Thoracic aorta (tissue), 2 donors: ENCODE results near the gene CRCP. TPM values are rescaled to one million over a fixed set of nuclear protein-coding genes. Genes with fewer than 3 reads are reported as not detected.

Experiments used
- ATAC-seq: fragments of 150-250 bp; one replicate; pipeline ENCODE4 v1.8.0; 2017; ENCODE audit warnings: low read depth; ENCODE audit not compliant: insufficient number of reproducible peaks, low FRiP score
- DNase-seq: peaks from one replicate; pipeline ENCODE4 v3.0.0-alpha.2; 2020; ENCODE audit warnings: low spot score
- H3K27ac ChIP-seq, 2 donors: fragments of 200-600 bp; sonication (generic); 1 replicate in 1 of 2; 2 replicates in 1 of 2; pipeline ENCODE4 v1.5.1; 2016; ENCODE audit warnings: mild to moderate bottlenecking in 2 of 2, moderate library complexity in 2 of 2
- H3K27me3 ChIP-seq: fragments of 200-600 bp; sonication (generic); replicated peaks from 2 replicates; pipeline ENCODE4 v1.6.0; 2016; ENCODE audit warnings: mild to moderate bottlenecking; ENCODE audit not compliant: insufficient read depth
- H3K36me3 ChIP-seq: fragments of 200-600 bp; sonication (generic); one replicate; pipeline ENCODE4 v1.5.1; 2016
- H3K4me1 ChIP-seq, 2 donors: fragments of 200-600 bp; sonication (generic); 1 replicate in 1 of 2; 2 replicates in 1 of 2; pipeline versions ENCODE4 v1.5.1 to v1.6.0; 2016; ENCODE audit warnings: low read depth in 2 of 2, mild to moderate bottlenecking in 1 of 2; ENCODE audit not compliant: control insufficient read depth in 1 of 2
- H3K4me3 ChIP-seq: fragments of 200-600 bp; sonication (generic); 2 replicates; pipeline ENCODE4 v1.5.1; 2016; ENCODE audit warnings: mild to moderate bottlenecking
- H3K9me3 ChIP-seq: fragments of 200-600 bp; sonication (generic); 2 replicates; pipeline ENCODE4 v1.5.1; 2016
- CTCF ChIP-seq: fragments of 200-600 bp; sonication (generic); IDR thresholded peaks from one replicate; pipeline ENCODE4 v1.5.1; 2019; ENCODE audit warnings: antibody characterized with exemption
- total RNA-seq, 2 donors: library from RNA; depleted of rRNA; stranded (reverse); fragments of >200 nt; gene quantifications; one replicate each; pipeline versions ENCODE4 v1.1.0 to v1.2.3, GENCODE V29; 2016

The CRCP gene
- total RNA-seq, 2 donors from 2014 or later: 32.5 to 43.5 TPM

GRCh38 chr7:66186991-66187390, 72.3 kb downstream of the CRCP start:
- Histone ChIP-seq H3K36me3 (no peaks in the 10 kb centered on the region), H3K27ac (no peak overlapping the region), H3K4me3 (no peak overlapping the region), H3K9me3 (no peaks in the 10 kb centered on the region), H3K4me1 (no peaks in the 10 kb centered on the region), H3K27me3 (no peaks in the 10 kb centered on the region)
- TF ChIP-seq CTCF: no peak
- DNase-seq (no peak), ATAC-seq (no peak)

DNA sequence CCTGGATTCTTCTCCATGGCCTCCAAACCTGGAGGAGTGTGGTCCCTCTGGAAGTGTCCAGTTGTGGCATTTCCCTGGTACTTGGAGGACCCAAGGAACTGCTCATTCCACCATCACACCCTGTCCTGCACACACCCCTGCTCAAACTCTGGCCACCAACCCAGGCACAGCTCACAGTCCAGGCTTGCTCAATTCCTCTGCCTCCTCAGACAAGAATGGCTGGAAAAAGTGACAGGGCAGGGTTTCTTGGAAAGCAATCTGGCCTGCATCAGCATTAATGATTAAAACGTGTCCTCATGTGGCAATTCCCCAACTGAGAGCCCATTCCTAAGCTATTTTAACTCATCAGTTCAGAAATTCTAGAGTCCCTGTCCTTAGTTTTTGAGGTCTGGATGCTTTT, 73.3 kb downstream of the CRCP start:
- no peak for TF ChIP-seq CTCF
- DNase-seq (no peak), ATAC-seq (no peak)
- Histone ChIP-seq H3K27ac (no peak overlapping the region), H3K27me3 (no peaks in the 10 kb centered on the region), H3K4me3 (no peak overlapping the region), H3K9me3 (no peaks in the 10 kb centered on the region), H3K36me3 (no peaks in the 10 kb centered on the region), H3K4me1 (no peaks in the 10 kb centered on the region)

- H3K27ac ChIP-seq: no peak overlapping the region
- no peaks in the 10 kb centered on the region for H3K36me3 ChIP-seq
- no peaks in the 10 kb centered on the region for H3K4me1 ChIP-seq
- no peaks in the 10 kb centered on the region for H3K9me3 ChIP-seq
- H3K4me3 ChIP-seq: no peak overlapping the region
- ATAC-seq (no peak), DNase-seq (no peak)
- no peak for TF ChIP-seq CTCF
- no peaks in the 10 kb centered on the region for H3K27me3 ChIP-seq
Measured at GRCh38 chr7:66188645-66189044, 74.0 kb downstream of the CRCP start.

DNA sequence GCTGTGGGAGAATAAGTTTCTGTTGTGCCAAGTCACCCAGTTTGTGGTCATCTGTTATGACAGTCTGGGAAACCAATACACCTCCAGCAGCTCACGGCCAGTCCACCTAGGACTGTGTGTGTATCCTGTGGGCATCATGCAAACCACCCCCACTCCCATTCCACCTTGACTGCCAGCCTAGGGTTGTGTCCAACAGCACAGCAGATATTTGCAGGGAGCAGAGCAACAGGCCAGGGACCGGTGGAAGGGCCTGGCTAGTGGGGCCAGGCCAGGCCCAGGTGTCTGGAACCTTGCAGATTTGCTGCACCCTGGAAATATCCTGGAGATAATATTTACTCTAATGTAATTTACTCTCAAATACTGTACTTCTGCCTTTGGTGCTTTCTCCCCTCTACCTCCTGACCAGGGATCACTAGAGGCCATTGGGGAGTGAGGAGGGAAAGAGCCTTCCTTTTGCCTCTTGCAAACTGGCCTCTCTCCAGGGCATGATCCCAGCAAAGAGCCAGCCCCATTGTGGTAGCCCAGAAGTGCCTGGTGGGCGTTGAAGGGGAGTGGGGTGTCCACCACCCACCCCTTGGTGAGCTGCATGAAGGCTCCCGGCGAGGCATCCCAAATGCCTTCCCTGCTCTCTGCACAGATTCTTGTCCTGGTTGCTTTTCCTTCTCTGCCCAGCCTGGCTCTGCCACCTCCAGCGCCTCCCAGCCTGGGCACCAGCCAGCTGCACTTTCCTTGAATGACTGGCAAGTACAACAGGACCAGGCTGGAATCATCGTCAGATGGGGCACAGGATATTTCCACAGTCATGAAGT, 75.3 kb downstream of the CRCP start:
- no peak for ATAC-seq
- Histone ChIP-seq H3K27ac (no peak overlapping the region), H3K4me3 (no peak overlapping the region), H3K9me3 (no peaks in the 10 kb centered on the region), H3K36me3 (no peaks in the 10 kb centered on the region), H3K4me1 (no peaks in the 10 kb centered on the region), H3K27me3 (no peaks in the 10 kb centered on the region)
- DNase-seq: no peak
- TF ChIP-seq CTCF: no peak

DNA sequence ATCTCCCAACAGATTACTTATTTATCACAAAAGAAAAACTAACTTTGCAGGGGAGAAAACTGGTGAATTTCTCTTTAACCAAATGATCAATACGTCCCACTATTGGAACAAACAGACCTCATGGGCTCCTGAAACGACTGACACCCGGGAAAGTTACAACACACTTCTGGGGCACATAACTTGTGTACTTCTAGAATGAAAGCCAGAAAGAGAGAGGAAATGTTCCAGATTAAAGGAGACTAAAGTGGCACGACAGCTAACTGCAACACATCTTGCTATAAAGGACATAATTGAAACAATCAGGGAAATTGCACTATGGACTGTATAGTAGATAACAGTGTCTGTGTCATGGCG, 75.8 kb downstream of the CRCP start:
- Histone ChIP-seq H3K4me1 (no peaks in the 10 kb centered on the region), H3K27me3 (no peaks in the 10 kb centered on the region), H3K27ac (no peak overlapping the region), H3K36me3 (no peaks in the 10 kb centered on the region), H3K9me3 (no peaks in the 10 kb centered on the region), H3K4me3 (no peak overlapping the region)
- DNase-seq: no peak
- no peak for ATAC-seq
- no peak for TF ChIP-seq CTCF
